OCI-M2 (cell line): ENCODE results near the gene SUSD4.
"Not testable (repeated sequence)": the region's sequence is repeated elsewhere in the genome, so short reads cannot be mapped to it uniquely, and the experiment has no call there.

Source experiments
- DNase-seq: peaks from one replicate; lab custom pipeline; 2025; ENCODE audit not compliant: unreplicated experiment; lab: John Stamatoyannopoulos, UW

Gene SUSD4

DNA sequence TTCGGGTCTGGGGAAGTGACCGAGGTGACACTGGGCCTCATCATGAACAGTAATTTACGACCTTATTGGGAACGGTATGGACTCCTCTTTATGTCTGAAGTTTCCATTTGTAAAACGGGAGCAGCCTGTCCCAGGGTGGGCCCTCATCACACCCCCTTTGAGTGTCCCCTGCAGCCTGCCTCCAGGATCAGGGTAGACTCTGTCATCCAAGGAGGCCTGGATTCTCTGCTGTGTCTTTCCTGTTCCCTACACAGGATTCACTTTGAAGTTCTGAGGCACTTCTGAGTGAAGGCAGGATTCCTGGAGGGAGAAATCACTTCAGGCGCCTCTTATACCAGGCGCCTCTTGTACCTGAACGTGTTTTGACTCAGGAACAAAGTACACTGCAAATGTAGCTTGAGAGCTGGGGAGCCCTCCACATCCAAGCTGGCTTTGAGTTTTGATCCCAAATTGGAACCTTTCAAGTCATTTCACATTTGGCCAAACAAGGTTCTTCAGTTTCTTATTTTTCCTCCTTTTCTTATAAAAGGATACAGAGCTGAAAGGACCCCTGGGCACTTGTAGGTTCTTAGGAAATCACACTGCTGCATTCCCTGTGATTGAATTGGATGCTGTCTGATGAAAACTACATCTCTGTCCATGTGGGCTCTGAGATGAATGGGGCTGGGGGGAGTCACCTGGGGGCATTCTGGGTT is 106.0 kb downstream of the SUSD4 start:
- DNase-seq = no peak

DNA sequence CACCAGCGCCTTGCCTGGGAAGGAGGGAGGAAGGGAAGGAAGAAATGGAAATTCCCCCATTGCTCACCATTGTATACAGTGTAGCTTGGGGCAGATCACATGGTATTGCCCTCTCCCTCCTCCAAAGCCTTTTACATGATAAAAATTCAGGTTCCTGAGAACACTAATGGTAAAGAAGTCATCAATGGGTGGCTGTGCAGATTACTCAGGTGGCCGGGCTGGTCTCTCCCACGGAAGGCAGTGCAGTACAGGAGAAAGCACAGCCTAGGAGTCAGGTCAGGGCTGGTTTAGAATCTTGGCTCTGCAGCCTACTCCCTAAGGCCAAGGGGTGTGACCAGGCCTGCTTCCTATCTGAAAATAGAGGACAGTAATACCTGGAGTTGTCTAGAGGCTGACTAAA is 107.9 kb downstream of the SUSD4 start:
- no peak for DNase-seq

DNA sequence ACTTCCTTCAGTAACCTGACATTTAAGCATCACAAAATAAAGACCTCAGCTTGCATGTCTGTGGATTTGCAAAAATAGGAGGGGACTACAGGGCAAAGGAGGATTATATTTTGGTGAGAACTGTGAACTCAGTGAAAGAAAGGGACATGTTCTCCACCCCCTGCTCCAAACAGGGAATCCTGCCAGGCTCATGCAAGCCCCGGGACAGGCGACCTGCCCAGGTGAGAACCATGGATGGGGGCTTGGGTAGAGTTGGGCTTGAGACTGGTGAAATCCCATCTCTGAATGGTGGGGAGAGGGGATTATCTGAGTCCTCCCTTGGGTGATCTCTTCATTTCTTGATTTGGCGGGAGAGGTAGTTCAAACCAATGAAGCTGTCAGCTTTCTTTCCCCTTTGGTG is 110.1 kb downstream of the SUSD4 start:
- DNase-seq = no peak

DNA sequence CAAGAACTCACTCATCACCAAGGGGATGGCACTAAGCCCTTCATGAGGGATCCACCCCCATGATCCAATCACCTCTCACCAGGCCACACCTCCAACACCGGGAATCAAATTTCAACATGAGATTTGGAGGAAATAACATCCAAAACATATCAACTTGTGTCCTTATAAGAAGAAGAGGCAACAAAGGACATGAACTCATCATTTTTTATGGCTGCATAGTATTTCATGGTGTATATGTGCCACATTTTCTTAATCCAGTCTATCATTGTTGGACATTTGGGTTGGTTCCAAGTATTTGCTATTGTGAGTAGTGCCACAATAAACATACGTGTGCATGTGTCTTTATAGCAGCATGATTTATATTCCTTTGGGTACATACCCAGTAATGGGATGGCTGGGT is 112.6 kb downstream of the SUSD4 start:
- DNase-seq = not testable (repeated sequence)

DNA sequence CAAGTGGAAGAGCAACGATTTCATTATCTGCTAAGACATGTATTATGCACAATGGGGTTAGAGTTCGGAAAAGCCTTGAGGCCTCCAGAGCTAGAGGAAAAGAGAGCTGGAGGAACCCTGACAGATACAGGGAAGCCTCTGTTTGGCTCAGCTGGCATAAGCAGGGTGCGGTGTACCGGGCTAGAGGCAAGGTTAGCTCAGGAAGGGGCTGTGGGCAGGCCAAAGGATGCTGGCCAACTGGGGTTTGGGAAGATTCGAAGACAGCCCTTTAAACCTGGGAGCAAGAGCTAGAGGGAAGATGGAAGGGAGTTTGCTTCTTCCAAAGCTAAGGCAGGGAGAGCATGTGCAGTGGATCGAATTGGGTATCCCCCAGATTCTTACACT is 113.4 kb downstream of the SUSD4 start:
- DNase-seq = no peak

DNA sequence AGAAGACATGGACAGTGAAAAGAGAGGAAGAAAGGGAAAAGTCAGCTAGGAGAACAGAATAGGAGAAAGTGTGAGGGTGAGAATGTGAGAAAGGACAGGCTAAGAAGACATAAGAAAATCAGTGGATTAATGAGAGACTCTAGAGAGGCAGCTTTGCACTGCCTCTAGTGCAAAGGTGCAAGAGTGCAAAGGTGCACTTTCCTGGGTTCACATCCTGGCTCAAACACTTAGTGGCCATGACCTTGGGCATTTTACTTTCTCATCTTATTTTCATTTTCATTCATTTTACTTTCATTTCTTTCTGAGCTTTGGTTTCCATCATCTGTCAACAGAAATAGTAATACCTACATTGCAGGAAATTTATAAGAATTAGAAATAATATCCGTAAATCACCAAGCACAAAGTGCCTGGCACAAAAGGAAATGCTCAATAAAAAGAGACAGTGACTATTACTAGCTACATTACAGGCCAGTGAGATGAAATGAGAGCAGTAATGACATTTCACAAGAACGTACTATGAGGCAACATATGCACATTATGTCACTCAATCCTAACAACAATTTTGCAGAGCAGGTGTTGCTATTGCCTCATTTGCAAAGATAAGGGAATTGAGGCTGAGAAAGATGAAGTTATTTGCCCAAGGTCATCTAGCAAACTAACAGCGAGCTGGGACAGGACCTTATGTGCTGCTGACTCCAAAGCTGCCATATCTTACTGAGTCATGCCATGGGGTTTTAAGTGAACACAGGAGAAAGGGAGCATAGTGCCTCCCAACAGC is 113.9 kb downstream of the SUSD4 start:
- no peak for DNase-seq

DNA sequence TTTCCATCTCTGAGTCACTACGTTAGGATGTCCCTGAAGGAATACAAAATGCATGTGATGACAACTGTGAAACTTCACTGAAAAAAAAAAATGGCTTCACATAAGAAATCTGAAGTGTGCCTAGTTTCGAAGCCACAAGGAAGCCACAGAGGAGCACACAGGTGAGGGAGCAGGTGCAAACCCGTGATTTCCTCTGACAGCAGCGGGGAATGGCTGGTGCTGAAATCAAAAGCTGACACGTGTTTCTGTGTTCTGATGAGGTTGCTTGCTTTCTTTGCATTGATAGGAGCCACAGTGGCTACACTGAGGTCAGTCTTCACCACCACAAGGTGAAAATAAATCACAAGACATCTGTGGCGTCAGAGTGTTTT is 115.2 kb downstream of the SUSD4 start:
- no peak for DNase-seq

DNA sequence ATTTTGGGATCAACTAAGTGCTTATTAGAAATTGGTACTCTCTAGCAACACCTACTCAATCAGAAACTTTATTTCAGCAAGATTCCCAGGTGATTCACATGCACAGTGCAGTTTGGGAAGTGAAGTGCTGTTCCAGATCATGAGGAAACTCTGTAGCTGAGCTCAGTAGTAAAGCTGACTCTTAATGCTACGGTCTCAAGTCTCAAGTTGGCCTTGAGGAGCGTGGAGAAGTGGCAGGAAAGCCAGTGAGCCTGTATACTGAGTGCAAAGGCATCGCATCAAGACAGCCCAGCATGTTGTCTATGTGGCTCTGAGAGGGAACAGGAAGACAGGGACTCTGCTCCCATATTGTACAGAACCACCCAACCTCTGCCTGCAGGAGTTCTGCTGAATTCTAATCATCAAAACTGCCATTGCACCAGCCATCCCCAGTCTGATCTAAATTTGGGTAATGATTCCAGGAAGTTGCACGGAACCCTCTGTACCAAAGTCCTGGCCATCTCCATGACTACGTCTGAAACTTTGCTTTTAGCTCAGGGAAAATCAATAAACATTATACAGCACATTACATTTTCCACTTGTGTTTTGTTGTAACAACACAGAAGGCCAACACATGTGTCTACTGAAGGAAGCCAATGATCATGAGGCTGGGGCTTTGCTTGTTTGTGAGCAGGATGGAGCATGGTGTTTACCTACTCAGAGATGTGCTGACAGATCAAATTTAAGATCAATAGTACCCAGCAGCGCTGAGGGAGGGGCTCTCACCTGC is 115.8 kb downstream of the SUSD4 start:
- DNase-seq = no peak

DNA sequence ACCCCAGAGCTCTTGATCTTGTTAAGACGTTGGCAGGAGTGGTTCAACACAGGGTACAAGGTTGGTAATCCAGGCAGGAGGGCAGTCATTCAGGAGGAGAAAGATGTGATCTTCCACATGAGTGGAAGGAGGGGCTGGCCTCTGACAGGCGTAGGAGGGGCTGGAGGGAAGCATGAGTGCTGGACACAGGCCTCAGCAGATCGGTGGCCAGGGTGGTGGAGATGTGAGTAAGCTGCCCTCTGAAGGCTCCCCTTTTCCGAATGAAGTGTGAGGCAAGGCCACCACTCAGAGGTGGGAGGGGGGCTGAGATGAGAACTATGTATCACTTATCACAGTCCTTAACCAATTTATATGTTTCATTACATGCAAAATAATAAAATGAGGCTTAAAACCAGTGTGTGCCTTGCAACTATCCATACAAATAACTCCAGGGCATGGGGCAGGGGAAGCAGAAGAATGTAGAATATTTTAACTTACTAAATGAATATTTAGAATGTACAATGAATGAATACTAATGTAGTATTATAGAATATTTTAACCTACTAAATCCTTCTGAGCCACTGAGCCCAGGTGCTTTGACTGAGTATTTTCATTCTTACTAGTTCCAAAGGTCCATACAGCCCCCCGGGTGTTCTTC is 117.4 kb downstream of the SUSD4 start:
- DNase-seq = no peak

DNA sequence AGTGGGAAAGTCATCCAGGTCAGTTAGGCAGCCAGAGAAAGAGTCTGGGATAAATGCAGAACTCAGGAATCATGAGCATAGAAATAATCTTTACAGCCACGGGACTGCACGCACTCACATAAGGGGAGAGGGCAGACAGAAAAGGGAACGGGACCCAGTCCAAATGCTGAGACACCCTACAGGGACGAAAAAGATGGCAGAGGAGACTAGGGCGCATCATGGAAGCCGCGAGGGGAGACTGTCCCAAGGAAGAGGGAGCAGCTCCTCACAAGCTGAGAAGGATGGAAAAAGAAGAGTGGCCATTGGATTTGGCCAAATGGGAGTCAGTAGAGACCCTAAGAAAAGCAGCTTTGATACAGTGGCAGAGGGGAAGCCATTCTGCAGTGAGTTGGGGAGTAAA is 118.0 kb downstream of the SUSD4 start:
- no peak for DNase-seq

DNA sequence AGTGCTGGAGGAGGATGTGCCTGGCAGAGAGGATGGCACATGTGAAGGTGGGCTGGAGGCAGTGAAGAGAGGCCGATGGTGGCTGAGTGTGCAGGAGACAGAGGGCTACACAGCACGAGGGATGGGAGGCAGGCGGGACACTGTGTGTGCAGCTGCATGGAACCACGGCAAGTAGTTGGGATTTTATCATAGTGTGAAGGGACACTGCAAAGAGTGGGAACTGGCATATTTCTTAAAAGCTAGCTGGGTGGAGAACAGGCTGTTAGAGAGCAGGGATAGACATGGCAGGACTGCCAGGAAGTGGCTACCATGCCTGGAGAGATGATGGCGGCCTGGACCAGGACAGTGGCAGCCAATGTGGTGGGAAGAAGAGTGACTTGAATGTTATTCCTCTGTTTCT is 118.6 kb downstream of the SUSD4 start:
- no peak for DNase-seq

DNA sequence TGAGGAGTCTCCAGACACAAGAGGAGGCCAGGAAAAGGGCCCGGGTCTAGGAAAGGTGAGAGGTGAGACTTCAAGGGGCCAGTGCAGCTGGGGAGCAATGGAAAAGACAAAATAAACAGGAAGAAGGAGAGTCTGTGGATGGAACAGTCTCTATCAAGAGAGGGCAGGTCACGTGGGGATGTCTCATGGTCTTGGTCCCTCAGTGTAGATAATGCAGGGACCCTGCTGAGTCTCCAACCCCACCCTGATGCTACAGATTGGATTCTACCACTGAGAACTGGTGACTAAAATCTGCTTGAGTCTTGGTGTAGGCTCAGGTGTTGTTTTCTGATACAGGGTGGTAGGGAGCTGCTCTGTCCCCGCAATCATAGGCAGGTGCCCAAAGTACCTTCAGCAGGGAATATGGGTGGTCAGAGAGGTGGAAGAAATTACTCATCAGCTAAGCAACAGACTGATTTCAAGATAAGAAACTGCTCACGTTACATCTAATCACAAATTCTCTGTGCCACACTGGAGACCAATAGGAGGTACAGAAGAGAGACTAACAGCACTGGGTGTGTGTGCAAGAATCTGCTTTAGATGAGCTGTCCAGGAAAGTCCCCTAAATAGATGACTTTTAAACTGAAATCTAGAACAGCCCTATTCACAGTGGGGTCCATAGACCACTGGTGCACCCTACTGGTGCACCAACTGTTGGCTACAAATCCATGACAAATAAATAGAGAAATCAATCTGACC is 119.4 kb downstream of the SUSD4 start:
- no peak for DNase-seq

DNA sequence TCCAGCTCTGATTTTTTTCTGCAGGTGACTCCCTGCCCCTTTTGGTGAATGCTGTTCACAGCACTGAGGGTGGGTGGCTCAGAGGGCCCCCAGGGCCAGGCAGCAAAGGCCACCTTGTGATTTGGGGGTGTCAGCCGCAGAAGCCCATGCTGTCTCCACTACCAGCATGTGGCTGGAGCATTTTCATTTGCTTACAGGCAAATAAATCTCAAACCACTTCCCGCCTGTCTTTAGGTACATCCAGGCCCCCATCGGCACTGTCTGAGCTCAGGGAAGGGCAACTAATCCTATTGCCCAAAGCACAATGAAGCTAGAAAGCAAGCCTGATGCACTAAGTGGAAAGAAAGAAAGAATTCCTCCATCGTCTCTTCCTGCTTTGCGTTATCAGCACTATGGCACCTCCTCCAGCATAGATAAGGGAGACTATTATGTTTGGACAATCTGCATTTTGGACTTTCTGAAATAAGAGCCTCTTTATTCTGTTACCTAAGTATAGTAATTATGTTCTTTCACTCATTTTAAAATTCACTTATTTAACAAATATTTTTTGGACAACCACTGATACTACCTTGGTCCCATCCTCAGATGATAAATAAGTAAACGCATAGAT is 120.4 kb downstream of the SUSD4 start:
- no peak for DNase-seq

DNA sequence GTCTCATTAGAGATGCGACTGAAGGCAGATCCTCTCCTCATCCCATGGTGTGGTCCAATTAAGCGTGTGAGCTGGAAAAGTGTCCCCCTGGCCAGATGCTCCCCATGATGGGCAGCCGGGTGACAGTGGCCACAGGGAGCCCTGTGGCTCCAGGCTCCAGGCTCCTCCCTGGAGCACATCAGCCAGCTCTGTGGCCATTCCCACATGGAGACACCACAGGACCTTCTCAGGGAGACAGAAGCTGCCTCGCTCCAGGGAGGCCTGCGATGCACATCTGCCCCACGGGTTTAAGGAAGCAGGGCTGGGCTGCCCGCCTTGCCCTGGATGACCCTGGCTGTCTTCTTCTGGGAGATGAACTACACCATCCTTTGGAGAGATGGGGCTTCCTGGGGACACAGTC is 121.0 kb downstream of the SUSD4 start:
- no peak for DNase-seq

DNA sequence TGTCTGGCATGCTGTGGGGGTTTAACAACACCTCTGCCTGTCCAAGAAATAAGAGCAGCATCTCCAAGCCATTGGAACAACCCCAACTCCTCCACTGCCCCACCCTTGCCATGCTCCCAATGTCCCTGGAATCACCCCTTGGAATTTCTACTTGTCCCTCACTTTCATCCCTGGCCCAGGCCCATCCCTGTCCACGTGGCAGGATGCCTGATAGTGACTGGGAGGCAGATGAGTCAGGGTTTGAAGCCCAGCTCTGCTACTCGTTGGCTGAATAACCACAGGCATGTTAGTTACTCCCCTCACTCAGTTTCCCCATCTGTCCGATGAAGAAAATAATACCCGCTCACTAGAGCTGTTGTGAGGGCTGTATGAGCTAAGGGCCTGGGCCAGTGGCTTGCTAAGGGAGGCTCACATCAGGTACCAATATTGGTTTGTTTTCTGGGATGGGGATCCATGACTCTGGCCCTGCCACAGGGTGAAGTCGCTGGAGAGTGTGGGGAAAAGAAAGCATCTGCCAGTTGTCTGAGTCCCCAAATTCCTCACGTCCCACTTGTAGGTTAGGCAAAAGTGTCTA is 121.5 kb downstream of the SUSD4 start:
- no peak for DNase-seq

DNA sequence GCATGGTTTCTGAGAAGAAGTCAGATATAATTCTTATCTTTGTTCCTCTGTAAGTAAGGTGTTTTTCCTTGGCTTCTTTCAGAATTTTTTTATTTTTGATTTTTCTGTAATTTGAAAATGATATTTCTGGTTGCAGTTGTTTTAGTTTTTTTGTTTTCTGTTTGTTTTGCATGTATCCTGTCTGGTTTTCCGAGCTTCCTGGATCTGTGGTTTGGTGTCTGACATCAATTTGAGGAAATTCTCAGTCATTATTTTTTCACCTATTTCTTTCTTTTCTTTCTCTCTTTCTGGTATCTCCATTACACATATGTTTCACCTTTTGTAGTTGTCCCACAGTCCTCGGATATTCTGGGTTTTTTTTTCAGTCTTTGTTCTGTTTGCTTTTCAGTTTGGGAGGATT is 123.9 kb downstream of the SUSD4 start:
- DNase-seq = no peak

DNA sequence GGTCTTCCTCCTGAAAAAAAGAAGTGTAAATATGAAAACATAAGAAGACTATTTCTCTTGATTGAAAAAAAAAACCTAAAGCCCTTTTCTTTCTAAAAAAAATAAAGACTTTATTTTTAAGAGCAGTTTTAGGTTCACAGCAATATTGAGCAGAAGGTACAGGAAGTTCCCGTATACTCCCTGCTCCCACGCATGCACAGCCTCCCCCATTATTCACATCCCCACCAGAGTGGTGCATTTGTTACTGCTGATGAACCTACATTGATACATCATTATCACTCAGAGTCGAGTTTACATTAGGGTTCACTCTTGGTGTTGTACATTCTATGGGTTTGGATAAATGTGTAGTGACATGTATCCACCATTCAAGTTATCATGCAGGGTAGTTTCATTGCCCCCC is 128.9 kb downstream of the SUSD4 start:
- no peak for DNase-seq

DNA sequence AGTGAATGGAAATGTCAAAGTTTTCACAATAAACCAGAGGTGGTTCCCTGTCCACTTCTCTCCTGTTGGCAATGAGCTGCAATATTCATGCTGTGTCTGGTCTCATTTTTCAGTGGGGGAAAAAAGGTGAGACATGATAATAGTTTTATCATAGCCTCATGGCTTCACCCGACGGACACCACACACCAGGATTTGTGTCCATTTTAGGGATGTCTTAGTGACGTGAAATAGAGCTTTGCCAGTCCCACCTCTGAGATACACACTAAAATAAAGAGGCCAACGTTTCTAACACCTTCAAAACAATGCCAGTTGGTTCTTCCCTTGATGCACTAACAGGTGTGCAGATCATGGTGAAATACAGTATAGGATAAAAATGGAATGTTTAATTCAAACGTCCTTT is 129.4 kb downstream of the SUSD4 start:
- DNase-seq = no peak

DNA sequence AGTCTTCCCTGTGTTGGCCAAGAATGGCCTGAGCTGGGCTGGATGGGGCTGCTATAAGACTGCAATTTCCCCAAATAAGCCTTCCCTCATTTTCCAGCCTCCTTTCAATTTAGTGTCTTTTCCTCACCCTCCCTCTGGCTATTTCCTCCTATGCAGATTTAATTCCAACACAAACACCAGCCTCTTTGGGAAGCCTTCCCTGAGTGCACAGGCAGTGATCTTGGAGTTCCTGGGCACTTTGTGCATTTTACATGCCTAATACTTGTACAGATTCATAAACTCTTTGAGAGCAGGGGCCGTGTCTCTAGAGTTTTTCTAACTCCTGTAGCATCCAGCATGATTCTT is 129.8 kb downstream of the SUSD4 start:
- DNase-seq = no peak

DNA sequence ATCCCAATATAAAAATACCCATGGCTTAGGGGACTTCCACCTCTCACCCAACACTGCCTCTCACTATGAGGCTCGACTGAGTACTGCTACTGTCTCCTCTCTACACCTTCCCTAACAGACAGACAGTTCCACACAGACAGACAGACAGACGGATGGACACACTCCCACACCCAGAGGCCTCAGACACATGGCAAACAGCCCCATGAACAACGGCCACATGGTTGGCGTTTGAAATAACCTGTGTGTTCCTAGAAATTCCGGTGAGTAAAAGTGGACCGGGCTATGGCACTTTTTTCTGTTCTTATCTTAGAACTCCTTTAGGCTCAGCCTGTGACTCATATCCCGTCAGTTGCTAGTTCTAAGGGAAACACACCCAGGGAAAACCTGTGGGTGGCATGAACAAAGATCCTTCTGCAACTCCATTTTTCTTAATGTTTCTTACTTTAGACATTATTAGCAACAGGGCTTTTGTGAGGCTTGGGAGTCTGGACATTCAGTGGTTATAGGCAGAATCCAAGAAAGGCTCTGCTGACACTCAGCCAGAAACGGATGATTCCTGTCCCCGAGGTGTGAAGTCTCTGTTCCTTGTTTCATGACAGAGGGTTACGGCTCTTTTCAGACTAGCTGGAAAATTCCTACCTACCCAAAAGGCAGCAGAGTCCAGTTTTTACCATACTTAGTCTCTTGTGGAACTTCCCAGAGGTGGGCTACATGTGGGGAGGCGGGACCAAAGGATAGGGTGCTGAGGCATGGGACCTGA is 130.4 kb downstream of the SUSD4 start:
- no peak for DNase-seq
